IMR-90 (cell line): ENCODE data around the gene DAAM1. TPM values are rescaled to one million over a fixed set of nuclear protein-coding genes. Genes with fewer than 3 reads are reported as not detected.

Source experiments
- ATAC-seq: fragments of 200-7000 bp; cut with Tn5 transposase; 2 replicates; pipeline ENCODE4 v1.9.1; 2020; ENCODE audit warnings: low read depth, mild to moderate bottlenecking, moderate library complexity
- BruUV-seq: library from RNA; stranded (reverse); fragments of 400-500 nt; replicated peaks from 2 replicates; lab custom pipeline; 2021; lab: Mats Ljungman, UMichigan
- CTCF ChIA-PET: fragments of 300-600 bp; formaldehyde crosslinking; extraction: SDS; loops from one replicate; lab custom pipeline; 2021; ENCODE audit warnings: antibody characterized with exemption; lab: Yijun Ruan, JAX
- POLR2A ChIA-PET: fragments of 300-600 bp; sonication (Branson Sonifier 250); formaldehyde crosslinking; loops from one replicate; lab custom pipeline; 2022; ENCODE audit warnings: antibody characterized with exemption; ENCODE audit not compliant: unreplicated experiment; lab: Charles Lee
- DNase-seq: peaks from one replicate; pipeline ENCODE4 v3.0.0; 2013
- H2AFZ ChIP-seq: replicated peaks from 2 replicates; pipeline ENCODE3; 2013; ENCODE audit warnings: low read length, mild to moderate bottlenecking; ENCODE audit not compliant: poor library complexity
- H2AK5ac ChIP-seq: 2 replicates; pipeline ENCODE4 v1.6.1; 2013; ENCODE audit warnings: low read depth, low read length, inconsistent platforms
- H2AK9ac ChIP-seq: replicated peaks from 2 replicates; pipeline ENCODE3; 2013; ENCODE audit warnings: mild to moderate bottlenecking, low read depth, low read length, moderate library complexity; ENCODE audit not compliant: poor library complexity
- H2BK120ac ChIP-seq: 2 replicates; pipeline ENCODE4 v1.6.1; 2013; ENCODE audit warnings: low read depth, low read length, inconsistent platforms
- H2BK15ac ChIP-seq: 3 replicates; pipeline ENCODE4 v1.6.1; 2013; ENCODE audit warnings: low read depth, low read length, inconsistent platforms
- H2BK20ac ChIP-seq: 2 replicates; pipeline ENCODE4 v1.6.1; 2013; ENCODE audit warnings: low read depth, mild to moderate bottlenecking, inconsistent platforms, low read length, moderate library complexity
- H2BK5ac ChIP-seq: 2 replicates; pipeline ENCODE4 v1.6.1; 2013; ENCODE audit warnings: mild to moderate bottlenecking, low read depth, low read length, inconsistent platforms; ENCODE audit not compliant: poor library complexity, severe bottlenecking
- H3K14ac ChIP-seq: replicated peaks from 2 replicates; pipeline ENCODE4 v1.6.1; 2013; ENCODE audit warnings: low read depth, low read length, inconsistent platforms
- H3K18ac ChIP-seq: 2 replicates; pipeline ENCODE4 v1.6.1; 2013; ENCODE audit warnings: low read depth, low read length, control low read depth
- H3K23ac ChIP-seq: 2 replicates; pipeline ENCODE4 v1.6.1; 2013; ENCODE audit warnings: low read depth, low read length, inconsistent platforms
- H3K27ac ChIP-seq: 2 replicates; pipeline ENCODE4 v1.5.1; 2013; ENCODE audit warnings: mild to moderate bottlenecking, control low read depth, low read length; ENCODE audit not compliant: insufficient read depth
- H3K27me3 ChIP-seq: 2 replicates; pipeline ENCODE4 v1.6.1; 2013; ENCODE audit warnings: low read length; ENCODE audit not compliant: control insufficient read depth, insufficient read depth
- H3K36me3 ChIP-seq: 2 replicates; pipeline ENCODE4 v1.6.1; 2013; ENCODE audit warnings: low read length, mixed read lengths; ENCODE audit not compliant: control insufficient read depth, insufficient read depth
- H3K4ac ChIP-seq: 2 replicates; pipeline ENCODE4 v1.6.1; 2013; ENCODE audit warnings: low read depth, low read length, inconsistent platforms
- H3K4me1 ChIP-seq: 2 replicates; pipeline ENCODE4 v1.6.1; 2013; ENCODE audit warnings: low read length, mixed read lengths; ENCODE audit not compliant: control insufficient read depth, insufficient read depth
- H3K4me2 ChIP-seq: 2 replicates; pipeline ENCODE4 v1.6.1; 2013; ENCODE audit warnings: low read depth, mild to moderate bottlenecking, control low read depth, low read length, moderate library complexity
- H3K4me3 ChIP-seq: 2 replicates; pipeline ENCODE4 v1.5.1; 2013; ENCODE audit warnings: low read depth, mild to moderate bottlenecking, control low read depth, low read length, moderate library complexity; ENCODE audit not compliant: insufficient read depth
- H3K56ac ChIP-seq: 2 replicates; pipeline ENCODE4 v1.6.1; 2013; ENCODE audit warnings: low read length, inconsistent platforms; ENCODE audit not compliant: insufficient read depth; ENCODE audit errors: extremely low read depth
- H3K79me1 ChIP-seq, 2 experiments: 2 replicates each; pipeline ENCODE4 v1.6.1; 2013; ENCODE audit warnings: low read length in 2 of 2, inconsistent platforms in 1 of 2, low read depth in 1 of 2
- H3K9ac ChIP-seq: 2 replicates; pipeline ENCODE4 v1.6.1; 2013; ENCODE audit warnings: low read depth, low read length, control low read depth
- H3K9me1 ChIP-seq: 2 replicates; pipeline ENCODE4 v1.6.1; 2013; ENCODE audit warnings: low read length, inconsistent platforms; ENCODE audit not compliant: insufficient read depth
- H3K9me3 ChIP-seq: 2 replicates; pipeline ENCODE4 v1.6.1; 2013; ENCODE audit warnings: low read length; ENCODE audit not compliant: control insufficient read depth, insufficient read depth
- H4K20me1 ChIP-seq: 2 replicates; pipeline ENCODE4 v1.6.1; 2013; ENCODE audit warnings: low read length, inconsistent platforms; ENCODE audit not compliant: insufficient read depth
- H4K5ac ChIP-seq: 2 replicates; pipeline ENCODE4 v1.6.1; 2013; ENCODE audit warnings: mild to moderate bottlenecking, low read depth, low read length, control low read depth
- H4K8ac ChIP-seq, 2 experiments: 2 replicates each; pipeline ENCODE4 v1.6.1; 2013; ENCODE audit warnings: low read depth in 2 of 2, low read length in 2 of 2, control low read depth in 1 of 2, inconsistent platforms in 1 of 2
- H4K91ac ChIP-seq: 2 replicates; pipeline ENCODE4 v1.6.1; 2013; ENCODE audit warnings: low read depth, low read length, inconsistent platforms; ENCODE audit not compliant: insufficient read depth
- BHLHE40 ChIP-seq: fragments of 150-350 bp; IDR thresholded peaks from 2 replicates; pipeline ENCODE4 v1.6.1; 2016; ENCODE audit warnings: mild to moderate bottlenecking, low read depth, low read length
- CHD1 ChIP-seq: IDR thresholded peaks from 2 replicates; pipeline ENCODE4 v1.6.1; 2012; ENCODE audit warnings: low read depth, low read length, improper control_type of control experiment
- ELK1 ChIP-seq: fragments of 150-350 bp; IDR thresholded peaks from 2 replicates; pipeline ENCODE4 v1.6.1; 2016; ENCODE audit warnings: low read depth, mild to moderate bottlenecking, low read length, moderate library complexity, borderline replicate concordance
- MAZ ChIP-seq: IDR thresholded peaks from 2 replicates; pipeline ENCODE4 v1.6.1; 2012; ENCODE audit warnings: low read depth, mild to moderate bottlenecking, low read length, improper control_type of control experiment, moderate library complexity, borderline replicate concordance
- MXI1 ChIP-seq: IDR thresholded peaks from 2 replicates; pipeline ENCODE4 v1.6.1; 2012; ENCODE audit warnings: low read depth, mild to moderate bottlenecking, low read length, moderate library complexity, borderline replicate concordance
- NFE2L2 ChIP-seq: fragments of 150-350 bp; IDR thresholded peaks from 2 replicates; pipeline ENCODE4 v1.6.1; 2016; ENCODE audit warnings: low read depth, mild to moderate bottlenecking, low read length
- RAD21 ChIP-seq: IDR thresholded peaks from 2 replicates; pipeline ENCODE4 v1.6.1; 2012; ENCODE audit warnings: low read length, improper control_type of control experiment
- RCOR1 ChIP-seq: IDR thresholded peaks from 2 replicates; pipeline ENCODE4 v1.6.1; 2012; ENCODE audit warnings: mild to moderate bottlenecking, low read length, improper control_type of control experiment; ENCODE audit not compliant: insufficient replicate concordance
- RFX5 ChIP-seq: IDR thresholded peaks from 2 replicates; pipeline ENCODE4 v1.8.0; 2012; ENCODE audit warnings: low read depth, mild to moderate bottlenecking, low read length, moderate library complexity
- whole genome bisulfite sequencing, 2 experiments: methylation state at CpG; one replicate each; pipeline versions ENCODE4 v1.1.5 to v1.1.7; 2013; ENCODE audit warnings: missing lambda C conversion rate in 2 of 2; ENCODE audit not compliant: insufficient read length in 1 of 2; ENCODE audit errors: extremely low coverage in 2 of 2; 5-methylcytosine and 5-hydroxymethylcytosine counted together
- dilution Hi-C: fragments of 300-500 bp; cut with HindIII; formaldehyde crosslinking; loops from one replicate; pipeline ENCODE4 v1.14.3; 2018; ENCODE audit warnings: low sequenced_read_pairs; ENCODE audit not compliant: unreplicated experiment
- in situ Hi-C: fragments of 300-500 bp; cut with MboI; formaldehyde crosslinking; loops from 3 replicates; pipeline ENCODE4 v1.14.3; 2019; ENCODE audit warnings: low sequenced_read_pairs, inconsistent platforms, mixed read lengths
- intact Hi-C: fragments of 100-400 bp; cut with micrococcal nuclease; formaldehyde crosslinking; loops from 2 replicates; pipeline ENCODE4 v1.10.0; 2022
- polyA plus RNA-seq, 3 experiments: library from polyadenylated mRNA; depleted of rRNA; stranded (reverse); fragments of >200 nt; gene quantifications; 2 replicates each; pipeline ENCODE4 v1.2.3, GENCODE V29; 2012; ENCODE audit warnings: low replicate concordance in 1 of 3
- total RNA-seq: library from RNA; depleted of rRNA; stranded (reverse); fragments of >200 nt; gene quantifications from 2 replicates; pipeline ENCODE4 v1.2.3, GENCODE V29; 2012

Gene DAAM1
- total and polyA plus RNA-seq, 2 of the 4 experiments (the other 2 are of a cell fraction): 4.8 to 5.4 TPM

DNA sequence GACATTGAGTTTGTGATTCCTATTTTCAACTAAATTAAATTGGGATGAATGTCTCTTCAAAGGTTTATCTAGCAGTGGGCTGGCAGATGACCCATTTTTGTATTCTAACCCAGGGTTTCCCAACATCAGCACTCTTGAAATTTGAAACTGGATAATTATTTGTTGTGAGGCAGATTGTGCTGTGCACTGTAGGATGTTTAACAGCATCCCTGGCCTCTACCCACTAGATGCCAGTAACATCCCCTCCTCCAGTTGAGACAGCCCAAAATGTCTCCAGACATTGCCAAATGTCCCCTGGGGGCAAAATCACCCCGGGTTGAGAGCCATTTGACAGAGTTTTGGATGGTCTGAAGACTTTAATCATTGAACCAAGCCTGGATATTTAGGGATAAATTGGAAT lies 11.1 kb downstream of the DAAM1 start:
- Histone ChIP-seq H3K9ac (no peak overlapping the region), H2BK20ac (no peak overlapping the region), H3K4me3 (no peak overlapping the region), H2BK5ac (no peak overlapping the region), H3K4me2 (no peak overlapping the region), H4K91ac (no peak overlapping the region), H4K20me1 (no peaks in the 10 kb centered on the region), H3K36me3 (no peaks in the 10 kb centered on the region), H3K14ac (no peak overlapping the region), H2AK5ac (no peak overlapping the region), H4K8ac (no peak overlapping the region), H3K27me3 (no peaks in the 10 kb centered on the region), H4K5ac (no peak overlapping the region), H3K79me1 (peaks cover 0 to 3% of the 10 kb centered on the region in 2 experiments; a peak in 2 of 4 replicates), H3K18ac (no peak overlapping the region), H3K4ac (no peak overlapping the region), H3K56ac (no peak overlapping the region), H3K9me3 (no peaks in the 10 kb centered on the region), H3K4me1 (peaks cover 4% of the 10 kb centered on the region; the same call in 1 of the 2 replicates), H3K23ac (no peak overlapping the region), H2BK15ac (no peak overlapping the region), H2AFZ (no peak overlapping the region), H2AK9ac (no peak overlapping the region), H3K9me1 (no peaks in the 10 kb centered on the region), H2BK120ac (no peak overlapping the region), H3K27ac (no peak overlapping the region)
- ATAC-seq (no peak), DNase-seq (no peak)
- no CpG with 5 or more reads among the region's 1 CpG for WGBS, 2 experiments
- dilution Hi-C loops: no loop called here
- no TSS peak for BruUV-seq
- ChIA-PET CTCF (no interaction called here), POLR2A (no interaction called here)
- intact Hi-C loops: no loop called here
- TF ChIP-seq CHD1: no peak
- TF ChIP-seq MXI1: no peak
- no peak for TF ChIP-seq MAZ
- no peak for TF ChIP-seq RFX5
- TF ChIP-seq BHLHE40: no peak
- no peak for TF ChIP-seq ELK1
- TF ChIP-seq RAD21: no peak
- TF ChIP-seq NFE2L2: no peak
- TF ChIP-seq RCOR1: no peak
- in situ Hi-C loops: no loop called here
